ENCODE results near the gene RHBDL3.

Gene RHBDL3

DNA sequence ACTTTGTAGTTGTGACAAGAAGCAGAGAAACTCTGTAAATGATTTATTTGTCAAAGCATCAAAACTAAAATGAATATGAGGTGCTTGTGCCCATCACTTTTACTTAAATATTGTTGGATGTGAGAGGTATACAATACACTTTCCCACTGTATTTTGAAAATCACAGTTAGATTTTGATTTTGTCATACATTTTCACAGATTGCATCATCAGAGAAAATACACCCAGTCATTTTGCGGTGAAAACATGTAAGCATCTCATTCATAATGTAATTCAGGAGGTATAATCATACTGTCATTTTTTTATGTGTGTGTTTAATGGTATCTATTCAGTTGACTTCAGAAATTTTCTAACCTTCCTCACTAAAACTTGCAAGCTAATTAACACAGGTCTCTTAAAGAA, 95.6 kb downstream of the RHBDL3 start:
- Histone ChIP-seq H3K36me3 (ENCODE audit: control insufficient read depth, insufficient read depth, low read length) (peaks cover 97% of the 10 kb centered on the region), H3K4me1 (ENCODE audit: control insufficient read depth, insufficient read depth, low read length) (no peaks in the 10 kb centered on the region), H3K27ac (ENCODE audit: low read depth, low read length) (no peak overlapping the region), H3K27me3 (ENCODE audit: control insufficient read depth, insufficient read depth, low read length) (no peaks in the 10 kb centered on the region), H3K9ac (ENCODE audit: low read length) (no peak overlapping the region), H3K9me3 (ENCODE audit: control insufficient read depth, insufficient read depth, low read depth, low read length) (no peaks in the 10 kb centered on the region), H3K4me3 (ENCODE audit: low read depth, low read length) (no peak overlapping the region)

DNA sequence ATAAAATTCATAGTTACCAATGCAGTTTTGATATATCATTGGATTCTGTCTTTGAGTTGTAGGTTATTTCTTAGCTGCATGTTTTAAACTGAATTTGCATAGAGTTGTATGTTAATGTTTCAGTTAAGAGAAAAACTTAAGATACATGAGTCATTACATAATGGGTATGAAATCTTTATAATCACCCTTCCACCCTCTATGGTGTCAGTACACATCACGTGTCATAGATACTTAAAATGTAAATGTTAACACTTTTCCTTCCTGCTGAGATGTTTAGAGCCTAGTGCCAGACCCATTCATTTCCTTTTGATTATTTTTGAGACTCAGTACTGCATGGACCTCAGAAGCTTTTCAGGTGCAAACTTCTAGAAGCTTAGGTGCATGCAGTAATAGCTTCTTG, 104.8 kb downstream of the RHBDL3 start:
- Histone ChIP-seq H3K9me3 (ENCODE audit: control insufficient read depth, insufficient read depth, low read depth, low read length) (no peaks in the 10 kb centered on the region), H3K36me3 (ENCODE audit: control insufficient read depth, insufficient read depth, low read length) (peaks cover 98% of the 10 kb centered on the region), H3K27ac (ENCODE audit: low read depth, low read length) (no peak overlapping the region), H3K9ac (ENCODE audit: low read length) (no peak overlapping the region), H3K27me3 (ENCODE audit: control insufficient read depth, insufficient read depth, low read length) (no peaks in the 10 kb centered on the region), H3K4me3 (ENCODE audit: low read depth, low read length) (no peak overlapping the region), H3K4me1 (ENCODE audit: control insufficient read depth, insufficient read depth, low read length) (no peaks in the 10 kb centered on the region)
